Prostate gland (tissue), 1 donor: ENCODE data around the gene MALAT1.

ENCODE experiments used
- POLR2A ChIP-seq: fragments of 450-650 bp; IDR thresholded peaks from one replicate; pipeline ENCODE4 v1.6.1; 2016; ENCODE audit warnings: antibody characterized with exemption, mild to moderate bottlenecking
- POLR2AphosphoS5 ChIP-seq: sonication (generic); formaldehyde crosslinking; IDR thresholded peaks from one replicate; pipeline ENCODE4 v1.6.1; 2017; ENCODE audit warnings: antibody characterized with exemption

- no peak for TF ChIP-seq POLR2AphosphoS5
- peak; percentile 17 for TF ChIP-seq POLR2A
These were observed 2.3 kb downstream of the MALAT1 start for GRCh38 chr11:65501186-65501471.
